GM12872 (cell line): ENCODE measurements around the gene DOCK10.

Experiments used
- CTCF ChIP-seq: IDR thresholded peaks from 3 replicates; pipeline ENCODE4 v1.5.1; 2011; ENCODE audit warnings: low read depth, mild to moderate bottlenecking, low read length, moderate library complexity; ENCODE audit not compliant: insufficient read depth

DOCK10 gene

GRCh38 chr2:224932522-224932921, 109.7 kb downstream of the DOCK10 start:
- no peak for TF ChIP-seq CTCF

GRCh38 chr2:224931956-224932355, 110.3 kb downstream of the DOCK10 start:
- no peak for TF ChIP-seq CTCF

GRCh38 chr2:224930990-224931389, 111.3 kb downstream of the DOCK10 start:
- peak; percentile 35; the same call in 2 of the 3 replicates for TF ChIP-seq CTCF

GRCh38 chr2:224930124-224930523, 112.1 kb downstream of the DOCK10 start:
- TF ChIP-seq CTCF = no peak

GRCh38 chr2:224929512-224929911, 112.8 kb downstream of the DOCK10 start:
- TF ChIP-seq CTCF = no peak

GRCh38 chr2:224927646-224928173, 114.6 kb downstream of the DOCK10 start:
- TF ChIP-seq CTCF = no peak

- no peak for TF ChIP-seq CTCF
Measured at GRCh38 chr2:224927011-224927410, 115.3 kb downstream of the DOCK10 start.

- TF ChIP-seq CTCF = no peak
Measured at GRCh38 chr2:224925810-224926100, 116.5 kb downstream of the DOCK10 start.
